ENCODE measurements around the gene ARMC8.

DNA sequence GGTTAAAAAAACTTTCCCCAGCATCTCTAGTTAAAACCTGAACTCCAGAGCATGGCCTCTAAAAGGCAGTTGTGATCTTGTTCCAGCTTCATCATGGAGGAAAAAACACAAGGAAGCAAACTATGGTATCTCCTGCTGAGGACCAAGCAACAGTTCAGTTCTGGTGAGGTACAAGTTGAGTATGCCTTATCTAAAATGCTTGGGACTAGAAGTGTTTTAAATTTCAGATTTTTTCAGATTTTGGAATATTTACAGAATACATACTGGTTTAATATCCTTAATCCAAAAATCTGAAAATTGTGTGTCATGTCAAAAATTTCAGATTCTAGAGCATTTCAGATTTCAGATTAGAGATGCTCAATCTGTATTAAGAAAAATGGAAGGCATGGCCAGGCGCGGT lies 22.0 kb upstream of the ARMC8 start:
- no peak for TF ChIP-seq POLR2AphosphoS5 (IDR thresholded peaks at IDR 0.05; ENCODE audit: low read depth, low read length)
- no peak for TF ChIP-seq REST (IDR thresholded peaks at IDR 0.05; ENCODE audit: insufficient read depth in 1 of 2, low read depth in 2 of 2, low read length in 2 of 2)

Data from PFSK-1 (cell line).